Stimulated activated CD4-positive, alpha-beta T cell treated with anti-CD3 and anti-CD28 coated beads, Interleukin-4, amount 100 ng/mL, for 48 hours (primary cell): ENCODE results near the gene KRT2.

Experiments
- DNase-seq, 2 donors: peaks; one replicate each; pipeline ENCODE4 v3.0.0-alpha.2; 2020; ENCODE audit warnings: low read depth in 2 of 2

Gene KRT2

GRCh38 chr12:52616680-52617402, 35.2 kb downstream of the KRT2 start:
- DNase-seq, result no peak

DNA sequence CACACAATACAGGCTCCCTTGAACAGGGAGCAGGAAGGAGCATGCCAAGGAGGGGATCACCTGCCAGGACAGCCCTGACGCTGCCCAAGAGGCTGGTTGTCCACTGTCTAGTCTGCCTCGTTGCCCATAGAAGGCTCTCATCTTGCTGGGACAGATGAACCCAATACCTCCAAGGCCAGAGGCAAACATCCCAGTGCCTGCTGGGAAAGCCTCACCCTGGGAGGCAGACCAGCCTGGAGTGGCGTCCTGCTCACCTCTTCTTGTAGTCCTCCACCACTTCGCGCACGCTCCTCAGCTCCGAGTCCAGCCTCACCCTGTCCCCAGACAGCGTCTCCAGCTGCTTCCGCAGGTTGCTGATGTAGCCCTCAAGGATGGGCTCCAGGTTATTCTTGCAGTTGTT, 36.1 kb downstream of the KRT2 start:
- no peak for DNase-seq

DNA sequence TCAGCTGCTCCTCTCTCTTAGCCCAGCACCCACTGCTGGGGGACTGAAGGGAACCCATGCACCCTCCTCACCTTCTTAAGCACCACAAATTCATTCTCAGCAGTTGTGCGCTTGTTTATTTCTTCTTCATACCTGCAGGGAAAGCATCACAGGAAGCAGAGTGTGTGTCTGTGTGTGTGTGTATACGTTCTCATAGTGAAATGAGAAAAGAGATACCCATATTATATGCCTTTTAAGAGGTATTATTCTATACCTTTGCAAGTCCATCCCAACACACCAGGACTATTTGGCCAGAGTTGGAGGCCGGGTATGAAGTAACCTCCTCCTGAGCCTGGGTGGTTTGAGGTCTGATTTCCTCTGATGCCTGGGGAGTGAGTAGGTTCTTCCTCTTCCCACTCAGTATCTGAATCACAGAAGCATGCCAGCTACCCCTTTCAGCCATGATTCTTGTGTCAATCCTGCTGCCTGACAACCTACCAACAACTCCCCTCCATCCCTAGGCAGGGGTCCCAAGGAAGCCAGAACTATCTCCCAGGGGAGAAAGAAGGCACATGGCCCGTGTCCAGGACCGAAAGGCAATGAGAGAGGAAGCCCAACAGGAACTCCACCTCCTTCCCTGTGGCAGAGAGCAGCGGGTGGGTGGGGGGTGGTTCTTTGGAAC, 36.7 kb downstream of the KRT2 start:
- no peak for DNase-seq

- no peak for DNase-seq
Observed at GRCh38 chr12:52614381-52615207, 37.4 kb downstream of the KRT2 start.

GRCh38 chr12:52613384-52614030, 38.5 kb downstream of the KRT2 start:
- no peak for DNase-seq

DNA sequence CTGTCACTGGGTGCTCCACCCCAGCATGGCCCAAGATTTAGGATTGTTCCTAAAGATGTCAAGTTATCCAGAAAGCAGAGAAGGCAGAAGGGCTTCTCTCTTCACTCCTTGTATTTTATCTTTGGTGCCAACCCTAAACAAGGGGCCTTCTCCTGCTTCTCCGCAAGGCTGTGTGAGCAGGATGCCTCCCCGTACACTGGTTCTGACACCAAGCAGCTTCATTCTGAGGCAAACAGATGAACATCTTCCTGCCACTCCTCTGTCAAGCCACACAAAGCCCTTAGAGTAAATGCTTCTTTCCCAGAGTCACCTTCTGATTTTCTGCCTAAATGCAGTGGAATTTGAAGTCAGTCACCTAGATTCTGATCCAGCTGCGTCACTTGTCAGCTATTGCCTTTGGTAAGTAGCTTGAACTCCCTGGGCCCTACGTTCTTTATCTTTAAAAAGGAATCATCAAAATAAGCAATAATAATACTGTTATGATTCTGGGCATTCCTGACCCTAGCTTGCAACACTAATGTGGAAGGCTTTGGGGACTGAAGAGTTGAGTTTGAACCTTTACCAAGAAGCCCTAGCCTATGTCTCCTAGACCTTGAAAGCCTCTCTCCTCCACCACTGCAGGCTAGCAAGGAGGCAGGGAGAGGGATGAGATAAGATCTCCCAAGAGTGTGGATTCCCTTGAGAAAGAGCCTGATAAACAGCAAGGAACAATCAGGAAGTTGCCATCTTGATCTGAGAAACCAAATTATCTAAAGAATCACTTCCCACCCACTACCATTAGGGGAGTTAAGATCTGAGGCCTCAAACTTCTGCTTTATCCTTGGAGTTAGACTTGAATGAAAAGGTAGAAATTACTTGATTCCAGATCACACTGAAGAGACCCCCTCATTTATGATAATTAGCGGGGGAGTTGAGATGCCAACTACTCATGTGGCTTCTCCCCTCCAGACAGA, 39.3 kb downstream of the KRT2 start:
- DNase-seq, result no peak

GRCh38 chr12:52611080-52611468, 40.9 kb downstream of the KRT2 start:
- DNase-seq, result no peak

DNA sequence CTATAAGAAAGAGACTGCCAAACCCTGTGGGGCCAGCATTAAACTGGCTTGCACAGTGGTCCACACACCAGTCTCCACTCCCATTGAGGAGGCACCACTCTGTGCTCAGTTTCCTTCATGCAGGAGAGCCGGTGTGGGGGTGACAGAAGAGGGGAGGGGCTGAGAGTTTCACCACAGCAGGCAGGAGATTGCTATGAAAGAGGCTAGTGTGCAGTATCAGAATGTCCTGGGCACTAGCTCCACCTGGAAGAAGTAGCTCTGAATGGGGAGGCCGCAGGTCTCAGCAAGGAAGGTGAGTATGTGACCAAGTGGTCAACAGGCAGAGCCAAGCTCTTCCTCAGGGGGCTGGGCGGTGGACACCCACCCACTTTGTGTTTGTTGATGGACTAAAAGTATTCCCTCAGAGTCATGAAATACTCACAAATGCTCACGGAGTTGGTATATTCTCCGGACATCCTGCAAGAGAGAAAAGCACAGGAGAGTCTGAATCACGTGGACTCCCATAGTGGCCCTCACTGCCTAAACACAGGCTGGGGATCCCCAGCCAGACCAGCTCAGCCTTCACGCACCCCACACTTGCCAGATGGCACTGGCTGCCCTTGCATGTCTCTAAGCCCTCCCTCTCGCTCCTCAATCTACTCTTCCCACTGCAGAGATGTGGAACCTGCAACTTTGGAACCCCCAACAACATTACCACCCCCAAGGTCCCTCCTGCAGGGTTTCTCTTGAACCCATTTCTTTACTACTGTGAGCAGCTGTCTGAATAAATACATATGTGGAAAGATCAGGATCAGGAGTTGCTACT, 43.0 kb downstream of the KRT2 start:
- no peak for DNase-seq

DNA sequence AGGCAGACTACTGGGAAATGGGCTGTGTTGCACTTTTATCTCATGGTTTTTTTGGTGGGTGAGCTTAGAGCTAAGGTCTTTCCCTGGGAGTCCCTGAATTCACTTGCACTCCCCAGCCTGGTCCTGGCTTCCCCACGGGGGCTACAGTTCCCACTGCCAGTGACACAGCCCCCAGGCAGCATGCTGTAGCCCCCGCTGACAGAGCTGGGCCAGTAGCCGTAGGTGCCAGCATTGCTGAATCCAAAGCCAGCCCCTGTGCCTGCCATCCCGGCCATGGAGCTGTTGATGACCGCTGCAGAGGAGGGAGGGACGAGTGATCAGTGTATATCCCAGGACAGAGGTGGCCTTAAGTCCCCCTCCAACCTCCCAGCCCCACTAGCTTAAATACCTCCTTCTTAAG, 43.9 kb downstream of the KRT2 start:
- DNase-seq, result no peak

GRCh38 chr12:52607314-52607713, 44.7 kb downstream of the KRT2 start:
- no peak for DNase-seq

GRCh38 chr12:52606581-52607218, 45.3 kb downstream of the KRT2 start:
- DNase-seq, result no peak

GRCh38 chr12:52606096-52606495, 45.9 kb downstream of the KRT2 start:
- no peak for DNase-seq

- DNase-seq, result no peak
Observed at GRCh38 chr12:52605542-52605941, 46.5 kb downstream of the KRT2 start.

DNA sequence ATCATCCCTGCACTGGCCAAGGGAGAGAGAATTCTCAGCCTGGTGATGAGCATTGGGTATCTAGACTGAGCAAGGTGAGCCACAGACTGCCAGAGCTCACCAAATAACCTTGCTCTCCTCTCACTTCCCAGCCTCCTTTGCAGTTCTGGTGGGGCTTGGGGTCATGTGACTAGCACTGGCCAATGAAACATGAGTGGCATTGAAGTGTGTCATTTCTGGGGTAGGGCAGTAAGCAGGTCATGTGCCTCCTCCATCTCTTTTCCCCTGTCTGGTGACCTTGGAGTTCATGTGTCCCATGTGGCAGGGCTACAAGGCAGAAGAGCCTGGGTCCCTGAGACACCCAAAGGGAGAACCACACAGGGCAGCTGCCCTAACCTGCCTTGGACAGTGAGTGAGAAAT, 47.2 kb downstream of the KRT2 start:
- no peak for DNase-seq

DNA sequence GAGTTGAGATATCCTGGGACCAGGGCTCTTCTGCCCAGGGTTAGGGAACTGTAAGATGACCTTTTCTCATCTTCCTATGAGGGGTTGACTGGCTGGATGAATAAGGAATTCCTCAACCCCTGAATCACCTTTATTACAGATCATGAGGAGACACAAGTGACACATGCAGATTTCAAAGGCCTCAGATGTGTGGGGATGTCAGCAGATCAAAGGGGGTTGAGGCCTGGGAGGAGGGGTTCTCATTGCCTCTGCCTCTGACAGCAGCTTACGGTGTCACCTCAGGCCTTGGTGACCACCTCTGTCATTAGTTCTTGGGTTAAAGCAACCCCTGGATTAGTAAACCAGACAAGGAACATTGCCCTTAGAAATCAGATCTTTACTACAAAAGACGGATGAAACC, 48.7 kb downstream of the KRT2 start:
- no peak for DNase-seq

GRCh38 chr12:52602552-52602951, 49.5 kb downstream of the KRT2 start:
- no peak for DNase-seq

GRCh38 chr12:52601671-52602070, 50.3 kb downstream of the KRT2 start:
- no peak for DNase-seq

DNA sequence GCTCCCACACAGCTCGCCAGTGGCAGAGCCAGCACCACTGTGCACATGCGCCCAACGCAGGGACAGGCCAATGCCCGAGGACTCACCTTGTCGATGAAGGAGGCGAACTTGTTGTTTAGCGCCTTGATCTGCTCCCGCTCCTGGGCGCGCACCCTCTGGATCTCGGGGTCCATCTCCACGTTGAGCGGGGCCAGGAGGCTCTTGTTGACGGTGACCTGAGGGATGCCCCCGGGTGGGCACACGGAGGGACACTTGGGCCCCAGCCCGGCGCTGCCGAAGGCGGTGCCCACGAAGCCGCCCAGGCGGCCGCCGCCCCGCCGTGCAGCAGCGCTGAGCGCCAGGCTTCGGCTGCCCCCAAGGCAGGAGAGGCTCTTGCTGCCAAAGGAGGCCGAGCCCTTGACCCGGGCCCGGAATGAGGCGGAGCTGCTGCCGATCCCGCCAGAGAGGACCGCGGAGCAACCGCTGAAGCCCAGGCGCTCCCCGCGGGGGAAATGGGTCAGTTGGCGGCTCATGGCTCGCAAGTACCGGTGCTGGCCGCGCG, 51.0 kb downstream of the KRT2 start, which contains the start of gene KRT72:
Gene KRT72, minus strand, starts transcription at position 523 of the 541 bp plus-strand sequence. Its CDS starts 11 bp downstream, at position 512.
- DNase-seq, result no peak

- no peak for DNase-seq
Observed at GRCh38 chr12:52600475-52600874, 51.5 kb downstream of the KRT2 start.
